MM.1S (cell line): ENCODE measurements around the gene AHCYL2.

ENCODE experiments used
- DNase-seq: peaks from one replicate; pipeline ENCODE4 v3.0.0-alpha.2; 2015
- H2AFZ ChIP-seq: fragments of 300-600 bp; sonication (generic); 2 replicates; pipeline ENCODE4 v1.6.0; 2016; ENCODE audit warnings: antibody characterized with exemption, low read length
- H3F3A ChIP-seq: fragments of 300-600 bp; sonication (generic); 2 replicates; pipeline ENCODE4 v1.6.1; 2016; ENCODE audit warnings: mild to moderate bottlenecking, antibody characterized with exemption, low read length, moderate library complexity, mixed read lengths; ENCODE audit not compliant: insufficient read depth
- H3K27ac ChIP-seq: fragments of 300-600 bp; sonication (generic); 2 replicates; pipeline ENCODE4 v1.5.1; 2016; ENCODE audit warnings: mild to moderate bottlenecking, low read length
- H3K27me3 ChIP-seq: fragments of 300-600 bp; sonication (generic); replicated peaks from 2 replicates; pipeline ENCODE4 v1.6.0; 2016; ENCODE audit warnings: low read length; ENCODE audit not compliant: insufficient read depth
- H3K36me3 ChIP-seq: fragments of 300-600 bp; sonication (generic); replicated peaks from 2 replicates; pipeline ENCODE4 v1.6.1; 2016; ENCODE audit warnings: mild to moderate bottlenecking, low read length, mixed read lengths; ENCODE audit not compliant: insufficient read depth
- H3K4me1 ChIP-seq: fragments of 300-600 bp; sonication (generic); 2 replicates; pipeline ENCODE4 v1.6.1; 2016; ENCODE audit warnings: low read length, mixed read lengths
- H3K4me2 ChIP-seq: fragments of 300-600 bp; sonication (generic); 2 replicates; pipeline ENCODE4 v1.6.0; 2016; ENCODE audit warnings: low read depth, low read length
- H3K4me3 ChIP-seq: fragments of 300-600 bp; sonication (generic); 2 replicates; pipeline ENCODE4 v1.5.1; 2016; ENCODE audit warnings: low read length, mixed read lengths
- H3K79me2 ChIP-seq: fragments of 300-600 bp; sonication (generic); 2 replicates; pipeline ENCODE4 v1.6.1; 2016; ENCODE audit warnings: mixed run types, low read length, mixed read lengths
- H3K9ac ChIP-seq: fragments of 300-600 bp; sonication (generic); 2 replicates; pipeline ENCODE4 v1.6.1; 2016; ENCODE audit warnings: low read length, mixed read lengths
- H3K9me2 ChIP-seq: fragments of 300-600 bp; sonication (generic); replicated peaks from 2 replicates; pipeline ENCODE4 v1.6.1; 2016; ENCODE audit warnings: mild to moderate bottlenecking, low read length, mixed read lengths; ENCODE audit not compliant: insufficient read depth
- H3K9me3 ChIP-seq: fragments of 300-600 bp; sonication (generic); replicated peaks from 2 replicates; pipeline ENCODE4 v1.6.1; 2016; ENCODE audit warnings: mild to moderate bottlenecking, low read length, mixed read lengths; ENCODE audit not compliant: insufficient read depth
- H4K20me1 ChIP-seq: fragments of 300-600 bp; sonication (generic); 2 replicates; pipeline ENCODE4 v1.6.1; 2016; ENCODE audit warnings: mild to moderate bottlenecking, low read length, moderate library complexity, mixed read lengths; ENCODE audit not compliant: insufficient read depth
- EZH2 ChIP-seq: fragments of 300-600 bp; sonication (generic); optimal IDR thresholded peaks from 2 replicates; pipeline ENCODE3; 2017; ENCODE audit warnings: low read depth, mild to moderate bottlenecking, antibody characterized with exemption, low read length, mixed read lengths
- EZH2phosphoT487 ChIP-seq: fragments of 300-600 bp; sonication (generic); IDR thresholded peaks from 2 replicates; pipeline ENCODE4 v1.6.1; 2018; ENCODE audit warnings: antibody characterized with exemption, low read length
- TF ChIP-seq, protein P1 (sequence below): fragments of 300-600 bp; sonication (generic); IDR thresholded peaks from 2 replicates; pipeline ENCODE4 v1.5.1; 2016; ENCODE audit warnings: antibody characterized with exemption, low read length, mixed read lengths

Gene AHCYL2

DNA sequence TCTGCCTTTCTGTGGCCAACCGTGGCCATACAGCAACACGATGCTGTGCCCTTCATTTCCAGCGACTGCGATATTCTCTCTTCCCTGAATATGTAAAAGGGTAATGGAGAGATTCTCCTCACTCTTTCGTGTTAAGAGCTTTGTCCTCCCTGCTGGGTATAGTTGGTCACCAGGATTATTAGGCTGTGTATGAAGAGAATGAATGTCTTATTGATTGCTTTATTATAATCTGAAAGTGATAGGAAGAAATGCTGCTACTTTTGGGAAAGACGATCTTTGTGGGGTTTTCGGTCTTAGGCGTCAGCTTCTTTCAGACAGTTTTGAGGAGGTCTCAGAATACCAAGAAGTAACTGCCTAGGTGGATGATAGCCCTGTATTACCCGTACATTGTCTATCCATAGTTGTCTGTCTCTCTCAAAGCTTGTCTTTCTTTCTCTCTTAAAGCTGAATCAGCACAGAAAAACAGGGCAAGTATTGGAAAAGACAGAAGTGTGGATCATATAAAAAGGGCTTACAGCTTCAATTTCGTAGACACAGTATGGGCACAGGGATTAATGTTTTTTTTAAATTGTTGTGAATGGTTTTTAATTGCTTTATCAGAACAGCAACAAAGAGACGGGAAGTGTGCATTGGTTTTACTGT, 1.2 kb downstream of the AHCYL2 start:
- Histone ChIP-seq H3K9ac (peak overlapping the region; percentile 63), H3K9me3 (no peaks in the 10 kb centered on the region), H3K4me3 (peak overlapping the region; percentile 95), H3K4me1 (peaks cover 7% of the 10 kb centered on the region), H3K27ac (peak overlapping the region; percentile 26; the same call in 1 of the 2 replicates), H2AFZ (peak overlapping the region; percentile 94), H3K36me3 (no peaks in the 10 kb centered on the region), H3F3A (peaks cover 19% of the 10 kb centered on the region), H3K9me2 (no peaks in the 10 kb centered on the region), H3K4me2 (peak overlapping the region; percentile 78), H4K20me1 (no peaks in the 10 kb centered on the region), H3K79me2 (peaks cover 43% of the 10 kb centered on the region), H3K27me3 (no peaks in the 10 kb centered on the region)
- no peak for DNase-seq
- TF ChIP-seq, protein P1, sequence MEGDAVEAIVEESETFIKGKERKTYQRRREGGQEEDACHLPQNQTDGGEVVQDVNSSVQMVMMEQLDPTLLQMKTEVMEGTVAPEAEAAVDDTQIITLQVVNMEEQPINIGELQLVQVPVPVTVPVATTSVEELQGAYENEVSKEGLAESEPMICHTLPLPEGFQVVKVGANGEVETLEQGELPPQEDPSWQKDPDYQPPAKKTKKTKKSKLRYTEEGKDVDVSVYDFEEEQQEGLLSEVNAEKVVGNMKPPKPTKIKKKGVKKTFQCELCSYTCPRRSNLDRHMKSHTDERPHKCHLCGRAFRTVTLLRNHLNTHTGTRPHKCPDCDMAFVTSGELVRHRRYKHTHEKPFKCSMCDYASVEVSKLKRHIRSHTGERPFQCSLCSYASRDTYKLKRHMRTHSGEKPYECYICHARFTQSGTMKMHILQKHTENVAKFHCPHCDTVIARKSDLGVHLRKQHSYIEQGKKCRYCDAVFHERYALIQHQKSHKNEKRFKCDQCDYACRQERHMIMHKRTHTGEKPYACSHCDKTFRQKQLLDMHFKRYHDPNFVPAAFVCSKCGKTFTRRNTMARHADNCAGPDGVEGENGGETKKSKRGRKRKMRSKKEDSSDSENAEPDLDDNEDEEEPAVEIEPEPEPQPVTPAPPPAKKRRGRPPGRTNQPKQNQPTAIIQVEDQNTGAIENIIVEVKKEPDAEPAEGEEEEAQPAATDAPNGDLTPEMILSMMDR: no peak
- TF ChIP-seq EZH2phosphoT487 (no peak), EZH2 (no peak)

DNA sequence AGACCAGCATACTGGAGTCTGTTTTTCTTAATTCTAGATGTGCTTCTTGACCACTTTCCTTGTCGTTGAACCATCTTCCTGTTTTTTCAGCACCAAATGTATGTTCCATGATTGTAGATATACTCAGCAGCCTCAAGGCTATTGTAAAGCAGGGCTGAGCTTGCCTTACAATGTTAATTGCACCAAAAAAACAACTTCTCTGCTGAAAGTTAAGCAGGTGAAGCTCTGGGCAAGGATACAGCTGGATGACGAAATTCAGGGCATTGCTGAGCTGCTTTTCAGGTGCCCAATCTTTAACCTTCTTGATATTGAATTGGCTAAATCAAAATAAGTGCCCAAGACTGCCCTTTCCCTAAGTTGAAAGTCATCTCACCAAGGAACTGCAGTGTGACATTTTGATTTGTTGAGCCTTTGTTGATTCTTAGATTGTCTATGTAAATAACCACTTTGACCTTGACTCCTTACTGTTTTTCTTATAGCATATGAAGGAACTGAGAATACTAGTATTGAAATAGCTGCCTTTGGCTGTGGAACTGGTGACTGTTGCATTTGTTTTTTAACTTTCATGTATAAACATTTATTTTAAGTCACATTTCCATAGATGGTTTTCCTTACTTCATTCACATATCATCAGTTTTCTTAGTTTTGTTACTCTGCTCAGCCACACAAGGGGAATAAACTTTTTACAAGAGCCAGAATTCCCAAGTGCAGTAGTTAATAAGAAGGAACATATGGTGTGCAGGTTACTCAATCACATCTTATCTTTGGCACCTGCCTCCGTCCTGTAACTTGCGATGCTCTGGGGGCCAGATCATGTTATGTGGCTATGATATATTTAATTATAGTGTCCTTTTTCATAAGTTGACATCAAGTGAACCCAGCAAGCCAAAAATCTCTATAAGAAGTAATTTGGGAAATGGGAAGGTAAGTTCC, 3.1 kb downstream of the AHCYL2 start:
- Histone ChIP-seq H3K79me2 (peaks cover 43% of the 10 kb centered on the region), H3K9me3 (no peaks in the 10 kb centered on the region), H3K4me3 (no peak overlapping the region), H3K36me3 (no peaks in the 10 kb centered on the region), H3K9me2 (no peaks in the 10 kb centered on the region), H3K27ac (no peak overlapping the region), H3K9ac (no peak overlapping the region), H3K27me3 (no peaks in the 10 kb centered on the region), H3K4me2 (no peak overlapping the region), H4K20me1 (no peaks in the 10 kb centered on the region), H2AFZ (no peak overlapping the region), H3K4me1 (peaks cover 7% of the 10 kb centered on the region), H3F3A (peaks cover 19% of the 10 kb centered on the region)
- no peak for DNase-seq
- TF ChIP-seq EZH2 (no peak), EZH2phosphoT487 (no peak)
- TF ChIP-seq, protein P1: no peak

DNA sequence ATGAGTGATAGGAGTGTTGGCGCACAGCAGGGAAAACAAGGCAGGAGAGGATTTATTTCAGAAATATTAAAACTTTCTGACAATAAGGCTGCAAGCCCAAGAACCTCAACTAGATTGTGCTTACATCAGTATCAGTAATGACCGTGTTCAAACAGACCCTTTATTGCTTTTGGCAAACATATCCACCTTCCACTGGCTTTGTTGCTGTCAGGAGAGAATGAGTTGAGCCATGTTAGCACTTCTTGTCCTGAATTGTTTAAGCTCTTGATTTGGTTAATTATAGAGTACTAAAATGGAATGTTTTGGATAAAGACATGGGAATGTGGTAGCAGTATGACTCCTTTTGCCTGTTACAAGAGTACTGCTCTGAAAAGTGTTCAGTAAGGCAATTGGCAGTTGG, 3.8 kb downstream of the AHCYL2 start:
- H3K9ac ChIP-seq: no peak overlapping the region
- no peak overlapping the region for H3K4me3 ChIP-seq
- H3K27me3 ChIP-seq: no peaks in the 10 kb centered on the region
- H3K27ac ChIP-seq: no peak overlapping the region
- H4K20me1 ChIP-seq: no peaks in the 10 kb centered on the region
- no peak overlapping the region for H2AFZ ChIP-seq
- peaks cover 19% of the 10 kb centered on the region for H3F3A ChIP-seq
- H3K9me2 ChIP-seq: no peaks in the 10 kb centered on the region
- H3K9me3 ChIP-seq: no peaks in the 10 kb centered on the region
- TF ChIP-seq, protein P1: no peak
- TF ChIP-seq EZH2phosphoT487 (no peak), EZH2 (no peak)
- H3K79me2 ChIP-seq: peaks cover 46% of the 10 kb centered on the region
- no peak for DNase-seq
- H3K4me2 ChIP-seq: no peak overlapping the region
- H3K36me3 ChIP-seq: no peaks in the 10 kb centered on the region
- peaks cover 7% of the 10 kb centered on the region for H3K4me1 ChIP-seq
